HEK293T (cell line): Measurements from ENCODE around the gene KRTAP4-16.
"Not testable (repeated sequence)": the region's sequence is repeated elsewhere in the genome, so short reads cannot be mapped to it uniquely, and the experiment has no call there.

Source experiments
- CTCF ChIA-PET: fragments of 350-600 bp; formaldehyde crosslinking; extraction: SDS; loops from one replicate; lab custom pipeline; 2021; ENCODE audit warnings: antibody characterized with exemption, inconsistent platforms; lab: Yijun Ruan, JAX
- POLR2A ChIA-PET: fragments of 350-600 bp; formaldehyde crosslinking; extraction: SDS; loops from one replicate; lab custom pipeline; 2020; ENCODE audit warnings: antibody characterized with exemption, inconsistent platforms; lab: Yijun Ruan, JAX
- DNase-seq: peaks from one replicate; pipeline ENCODE4 v3.0.0; 2012; ENCODE audit warnings: mixed read lengths; ENCODE audit errors: extremely low spot score
- ARNT ChIP-seq: fragments of 450-650 bp; IDR thresholded peaks from 2 replicates; pipeline ENCODE4 v1.6.1; 2017; ENCODE audit warnings: mild to moderate bottlenecking
- BHLHE40 ChIP-seq: fragments of 450-650 bp; IDR thresholded peaks from 2 replicates; pipeline ENCODE4 v1.6.1; 2016; ENCODE audit warnings: mild to moderate bottlenecking, moderate library complexity, borderline replicate concordance
- CTBP1 ChIP-seq: fragments of 450-650 bp; IDR thresholded peaks from 2 replicates; pipeline ENCODE4 v1.6.1; 2016; ENCODE audit warnings: borderline replicate concordance
- ELF4 ChIP-seq: fragments of 450-650 bp; IDR thresholded peaks from 2 replicates; pipeline ENCODE4 v1.6.1; 2017; ENCODE audit warnings: antibody characterized with exemption
- FOXA1 ChIP-seq: fragments of 450-650 bp; IDR thresholded peaks from 2 replicates; pipeline ENCODE4 v1.6.1; 2016; ENCODE audit warnings: mild to moderate bottlenecking
- FOXK2 ChIP-seq: fragments of 450-650 bp; IDR thresholded peaks from 2 replicates; pipeline ENCODE4 v1.6.1; 2016; ENCODE audit warnings: mild to moderate bottlenecking
- FOXM1 ChIP-seq: fragments of 450-650 bp; IDR thresholded peaks from 2 replicates; pipeline ENCODE4 v1.6.1; 2017; ENCODE audit warnings: mild to moderate bottlenecking, borderline replicate concordance
- HDGF ChIP-seq: fragments of 450-650 bp; IDR thresholded peaks from 2 replicates; pipeline ENCODE4 v1.6.1; 2017; ENCODE audit warnings: antibody characterized with exemption, borderline replicate concordance
- L3MBTL2 ChIP-seq: fragments of 450-650 bp; conservative IDR thresholded peaks from 2 replicates; pipeline ENCODE4 v1.6.1; 2016; ENCODE audit warnings: mild to moderate bottlenecking
- LEF1 ChIP-seq: fragments of 450-650 bp; IDR thresholded peaks from 2 replicates; pipeline ENCODE4 v1.6.1; 2017; ENCODE audit warnings: mild to moderate bottlenecking, borderline replicate concordance
- NFRKB ChIP-seq: fragments of 450-650 bp; IDR thresholded peaks from 2 replicates; pipeline ENCODE4 v1.6.1; 2016; ENCODE audit warnings: mild to moderate bottlenecking, moderate library complexity
- SP1 ChIP-seq: fragments of 450-650 bp; IDR thresholded peaks from 2 replicates; pipeline ENCODE4 v1.6.1; 2017
- SUZ12 ChIP-seq: fragments of 450-650 bp; IDR thresholded peaks from 2 replicates; pipeline ENCODE4 v1.6.1; 2016; ENCODE audit warnings: mild to moderate bottlenecking
- TARDBP ChIP-seq: fragments of 450-650 bp; IDR thresholded peaks from 2 replicates; pipeline ENCODE4 v1.6.1; 2016
- ZNF384 ChIP-seq: fragments of 450-650 bp; IDR thresholded peaks from 2 replicates; pipeline ENCODE4 v1.6.1; 2016
- TF ChIP-seq, protein P1 (sequence below): fragments of 450-650 bp; IDR thresholded peaks from 2 replicates; pipeline ENCODE4 v1.6.1; 2016

The KRTAP4-16 gene

DNA sequence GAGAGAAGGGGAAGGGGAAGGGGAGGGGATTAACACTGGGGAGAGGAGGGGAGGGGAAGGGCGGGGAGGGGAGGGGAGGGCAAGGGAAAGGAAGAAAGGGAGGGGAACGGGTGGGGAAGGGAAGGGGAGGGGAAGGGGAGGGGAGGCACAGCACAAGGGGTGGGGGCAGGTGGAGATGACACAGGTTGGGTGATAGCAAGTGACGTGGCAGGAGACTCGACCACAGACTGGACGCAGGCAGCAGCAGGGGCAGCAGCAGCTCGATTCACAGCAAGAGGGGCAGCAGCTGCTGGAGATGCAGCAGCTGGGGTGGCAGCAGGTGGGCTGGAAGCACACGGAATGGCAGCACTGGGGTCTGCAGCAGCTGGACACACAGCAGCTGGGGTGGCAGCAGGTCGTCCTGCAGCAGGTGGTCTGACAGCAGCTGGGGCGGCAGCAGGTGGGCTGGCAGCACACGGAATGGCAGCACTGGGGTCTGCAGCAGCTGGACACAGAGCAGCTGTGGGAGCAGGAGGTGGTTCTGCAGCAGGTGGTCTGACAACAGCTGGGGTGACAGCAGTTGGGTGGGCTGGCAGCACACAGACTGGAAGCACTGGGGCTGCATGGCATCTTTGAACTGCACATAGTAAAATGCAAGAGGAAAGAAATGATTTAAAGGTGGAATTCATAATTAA is at the start of gene KRTAP4-16:
TSS of gene KRTAP4-16 (minus strand) at position 624 of the 674 bp plus-strand sequence. CDS start at position 624, 0 bp downstream.
- CTCF ChIA-PET = no interaction called here
- no peak for DNase-seq
- POLR2A ChIA-PET = no interaction called here
- TF ChIP-seq CTBP1 (no peak), SP1 (no peak), NFRKB (no peak), FOXK2 (no peak), LEF1 (no peak), L3MBTL2 (no peak), ARNT (no peak)

DNA sequence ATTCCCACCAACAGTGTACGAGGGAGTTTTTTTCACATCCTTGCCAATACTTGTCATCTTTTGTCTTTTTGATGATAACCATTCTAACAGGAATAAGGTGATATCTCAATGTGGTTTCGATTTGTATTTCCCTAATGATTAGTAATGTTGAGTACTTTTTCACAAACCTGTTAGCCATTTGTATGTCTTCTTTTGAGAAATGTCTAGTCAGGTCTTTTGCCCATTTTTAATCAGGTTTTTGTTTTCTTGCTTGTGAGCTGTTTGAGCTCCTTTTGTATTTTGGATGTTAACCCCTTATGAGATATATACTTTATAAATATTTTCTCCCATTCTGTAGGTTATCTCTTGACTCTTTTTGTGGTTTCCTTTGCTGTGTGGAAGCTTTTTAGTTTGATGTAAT is 49.5 kb upstream of the KRTAP4-16 start:
- TF ChIP-seq, protein P1, sequence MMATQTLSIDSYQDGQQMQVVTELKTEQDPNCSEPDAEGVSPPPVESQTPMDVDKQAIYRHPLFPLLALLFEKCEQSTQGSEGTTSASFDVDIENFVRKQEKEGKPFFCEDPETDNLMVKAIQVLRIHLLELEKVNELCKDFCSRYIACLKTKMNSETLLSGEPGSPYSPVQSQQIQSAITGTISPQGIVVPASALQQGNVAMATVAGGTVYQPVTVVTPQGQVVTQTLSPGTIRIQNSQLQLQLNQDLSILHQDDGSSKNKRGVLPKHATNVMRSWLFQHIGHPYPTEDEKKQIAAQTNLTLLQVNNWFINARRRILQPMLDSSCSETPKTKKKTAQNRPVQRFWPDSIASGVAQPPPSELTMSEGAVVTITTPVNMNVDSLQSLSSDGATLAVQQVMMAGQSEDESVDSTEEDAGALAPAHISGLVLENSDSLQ = no peak
- TF ChIP-seq CTBP1 = no peak
- TF ChIP-seq FOXM1 = no peak
- TF ChIP-seq LEF1 = no peak
- TF ChIP-seq ARNT = no peak
- TF ChIP-seq BHLHE40 = no peak
- TF ChIP-seq FOXK2 = no peak
- no peak for TF ChIP-seq SP1
- TF ChIP-seq FOXA1 = no peak
- no peak for TF ChIP-seq SUZ12
- TF ChIP-seq ELF4 = no peak
- TF ChIP-seq ZNF384 = no peak
- ChIA-PET POLR2A (no interaction called here), CTCF (no interaction called here)
- DNase-seq = no peak

DNA sequence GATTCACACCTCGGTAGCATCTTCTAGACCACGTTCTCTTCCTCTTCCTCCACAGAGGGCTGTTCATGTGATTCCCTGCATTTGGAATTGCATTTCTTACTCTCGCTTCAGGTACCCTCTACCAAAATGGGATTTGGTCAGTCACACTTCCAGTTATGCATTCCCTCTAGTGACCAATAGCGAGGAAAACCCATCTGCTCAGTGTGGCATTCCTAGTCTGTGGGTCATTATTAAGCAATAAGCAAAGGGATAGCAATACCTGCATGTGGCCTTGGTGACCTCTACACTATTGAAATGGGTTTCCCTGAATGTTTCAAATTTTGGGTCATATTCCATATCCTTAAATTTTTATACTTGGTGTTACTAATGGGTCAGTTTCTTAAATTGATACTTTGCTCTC is 48.0 kb upstream of the KRTAP4-16 start:
- ChIA-PET POLR2A (no interaction called here), CTCF (no interaction called here)
- no peak for DNase-seq
- no peak for TF ChIP-seq LEF1
- no peak for TF ChIP-seq L3MBTL2
- TF ChIP-seq ELF4 = no peak
- TF ChIP-seq FOXK2 = no peak
- TF ChIP-seq, protein P1 = no peak
- no peak for TF ChIP-seq CTBP1
- no peak for TF ChIP-seq ARNT
- no peak for TF ChIP-seq HDGF
- no peak for TF ChIP-seq SUZ12
- no peak for TF ChIP-seq FOXM1
- TF ChIP-seq ZNF384 = no peak
- TF ChIP-seq SP1 = no peak
- TF ChIP-seq BHLHE40 = no peak
- no peak for TF ChIP-seq TARDBP
- no peak for TF ChIP-seq FOXA1
- TF ChIP-seq NFRKB = no peak

DNA sequence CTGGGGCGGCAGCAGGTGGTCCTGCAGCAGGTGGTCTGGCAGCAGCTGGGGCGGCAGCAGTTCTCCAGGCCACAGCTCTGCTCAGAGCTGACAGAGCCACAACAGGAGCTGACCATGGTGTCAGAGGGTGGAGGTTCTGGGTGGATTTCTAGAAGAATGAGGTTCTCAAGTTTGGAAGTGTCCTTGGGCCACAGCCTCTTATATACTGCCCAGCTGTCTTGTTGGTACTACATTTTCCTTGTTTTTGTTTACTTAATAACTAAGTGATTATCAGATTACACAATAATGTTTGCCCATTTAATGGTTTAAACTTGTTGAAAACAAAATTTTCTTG is 47.6 kb upstream of the KRTAP4-16 start, which contains the start of gene KRTAP4-5:
TSS of gene KRTAP4-5 (minus strand) at position 174 of the 334 bp plus-strand sequence. CDS start at position 116, 58 bp downstream.
- POLR2A ChIA-PET = no interaction called here
- CTCF ChIA-PET = no interaction called here
- no peak for TF ChIP-seq FOXA1
- no peak for TF ChIP-seq FOXK2
- no peak for TF ChIP-seq CTBP1
- no peak for TF ChIP-seq BHLHE40
- no peak for TF ChIP-seq L3MBTL2
- TF ChIP-seq LEF1 = no peak
- no peak for TF ChIP-seq HDGF
- no peak for TF ChIP-seq ELF4
- no peak for TF ChIP-seq ZNF384

DNA sequence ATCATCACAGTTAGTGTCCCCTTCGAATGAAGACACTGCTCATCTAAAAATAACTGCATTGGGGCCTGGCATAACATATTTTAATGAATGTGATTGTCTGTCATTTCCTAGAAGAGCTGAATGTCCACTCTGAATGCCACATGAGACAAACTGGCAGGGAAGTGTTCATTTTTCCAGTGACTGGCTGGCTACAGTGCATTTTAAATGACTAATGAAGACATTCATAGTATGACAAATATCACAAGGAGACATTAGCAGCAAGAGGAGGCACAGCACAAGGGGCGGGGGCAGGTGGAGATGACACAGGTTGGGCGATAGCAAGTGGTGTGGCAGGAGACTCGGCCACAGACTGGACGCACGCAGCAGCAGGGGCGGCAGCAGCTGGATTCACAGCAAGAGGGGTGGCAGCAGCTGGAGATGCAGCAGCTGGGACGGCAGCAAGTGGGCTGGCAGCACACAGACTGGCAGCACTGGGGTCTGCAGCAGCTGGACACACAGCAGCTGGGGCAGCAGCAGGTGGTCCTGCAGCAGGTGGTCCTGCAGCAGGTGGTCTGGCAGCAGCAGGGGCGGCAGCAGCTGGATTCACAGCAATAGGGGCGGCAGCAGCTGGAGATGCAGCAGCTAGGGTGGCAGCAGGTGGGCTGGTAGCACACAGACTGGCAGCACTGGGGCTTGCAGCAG is 47.1 kb upstream of the KRTAP4-16 start:
- DNase-seq, POLR2A ChIA-PET, CTCF ChIA-PET: not testable (repeated sequence)

More for the DNA sequence above, 47.6 kb upstream of the KRTAP4-16 start, which contains the start of gene KRTAP4-5:
- DNase-seq = no peak

DNA sequence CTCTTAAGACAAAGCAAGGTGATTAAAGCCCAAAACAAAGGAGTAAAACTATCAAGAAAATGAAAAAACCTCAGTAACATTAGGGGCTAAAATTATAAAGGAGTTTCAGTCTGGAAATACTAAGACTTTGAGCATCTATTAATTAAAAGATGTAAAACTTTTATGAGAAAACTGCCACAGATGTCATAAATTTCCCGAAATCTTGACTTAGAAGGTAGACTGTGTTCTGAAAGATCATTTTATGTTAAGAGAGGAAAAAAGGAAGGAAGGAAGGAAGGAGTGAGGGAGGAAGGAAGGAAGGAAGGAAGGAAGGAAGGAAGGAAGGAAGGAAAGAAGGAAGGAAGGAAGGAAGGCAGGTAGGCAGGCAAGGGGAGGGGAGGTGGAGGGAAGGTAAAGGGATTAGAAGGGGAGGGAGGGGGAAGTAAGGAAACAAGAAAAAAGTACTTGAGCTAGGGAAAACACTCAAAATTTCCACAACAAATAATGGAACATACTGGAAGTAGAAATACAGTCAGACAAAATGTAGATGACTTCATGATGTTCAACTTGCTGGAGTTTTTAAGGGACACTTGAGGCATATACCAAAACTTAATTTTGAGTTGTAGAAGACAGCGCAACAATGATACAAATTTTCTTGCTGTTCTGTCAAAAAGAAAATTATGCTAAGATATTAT is 45.7 kb upstream of the KRTAP4-16 start:
- ChIA-PET CTCF (no interaction called here), POLR2A (no interaction called here)
- no peak for DNase-seq
- TF ChIP-seq ZNF384 (no peak), NFRKB (no peak), CTBP1 (no peak), ELF4 (no peak), FOXM1 (no peak), TARDBP (no peak), SP1 (no peak), SUZ12 (no peak), LEF1 (no peak), L3MBTL2 (no peak), BHLHE40 (no peak)
